GM20000 (cell line): ENCODE results near the gene TRIP6.
"Not testable (repeated sequence)": the region's sequence is repeated elsewhere in the genome, so short reads cannot be mapped to it uniquely, and the experiment has no call there.

Experiments used
- DNase-seq: peaks from one replicate; pipeline ENCODE4 v3.0.0; 2012; ENCODE audit warnings: low spot score
- TF ChIP-seq, protein P1 (sequence below): IDR thresholded peaks from 2 replicates; pipeline ENCODE4 v1.5.1; 2012; ENCODE audit warnings: mild to moderate bottlenecking, control low read depth; ENCODE audit errors: extremely low read depth, missing control alignments

Gene TRIP6

GRCh38 chr7:100847360-100847759 is 19.8 kb upstream of the TRIP6 start:
- TF ChIP-seq, protein P1, sequence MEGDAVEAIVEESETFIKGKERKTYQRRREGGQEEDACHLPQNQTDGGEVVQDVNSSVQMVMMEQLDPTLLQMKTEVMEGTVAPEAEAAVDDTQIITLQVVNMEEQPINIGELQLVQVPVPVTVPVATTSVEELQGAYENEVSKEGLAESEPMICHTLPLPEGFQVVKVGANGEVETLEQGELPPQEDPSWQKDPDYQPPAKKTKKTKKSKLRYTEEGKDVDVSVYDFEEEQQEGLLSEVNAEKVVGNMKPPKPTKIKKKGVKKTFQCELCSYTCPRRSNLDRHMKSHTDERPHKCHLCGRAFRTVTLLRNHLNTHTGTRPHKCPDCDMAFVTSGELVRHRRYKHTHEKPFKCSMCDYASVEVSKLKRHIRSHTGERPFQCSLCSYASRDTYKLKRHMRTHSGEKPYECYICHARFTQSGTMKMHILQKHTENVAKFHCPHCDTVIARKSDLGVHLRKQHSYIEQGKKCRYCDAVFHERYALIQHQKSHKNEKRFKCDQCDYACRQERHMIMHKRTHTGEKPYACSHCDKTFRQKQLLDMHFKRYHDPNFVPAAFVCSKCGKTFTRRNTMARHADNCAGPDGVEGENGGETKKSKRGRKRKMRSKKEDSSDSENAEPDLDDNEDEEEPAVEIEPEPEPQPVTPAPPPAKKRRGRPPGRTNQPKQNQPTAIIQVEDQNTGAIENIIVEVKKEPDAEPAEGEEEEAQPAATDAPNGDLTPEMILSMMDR: no peak
- no peak for DNase-seq

DNA sequence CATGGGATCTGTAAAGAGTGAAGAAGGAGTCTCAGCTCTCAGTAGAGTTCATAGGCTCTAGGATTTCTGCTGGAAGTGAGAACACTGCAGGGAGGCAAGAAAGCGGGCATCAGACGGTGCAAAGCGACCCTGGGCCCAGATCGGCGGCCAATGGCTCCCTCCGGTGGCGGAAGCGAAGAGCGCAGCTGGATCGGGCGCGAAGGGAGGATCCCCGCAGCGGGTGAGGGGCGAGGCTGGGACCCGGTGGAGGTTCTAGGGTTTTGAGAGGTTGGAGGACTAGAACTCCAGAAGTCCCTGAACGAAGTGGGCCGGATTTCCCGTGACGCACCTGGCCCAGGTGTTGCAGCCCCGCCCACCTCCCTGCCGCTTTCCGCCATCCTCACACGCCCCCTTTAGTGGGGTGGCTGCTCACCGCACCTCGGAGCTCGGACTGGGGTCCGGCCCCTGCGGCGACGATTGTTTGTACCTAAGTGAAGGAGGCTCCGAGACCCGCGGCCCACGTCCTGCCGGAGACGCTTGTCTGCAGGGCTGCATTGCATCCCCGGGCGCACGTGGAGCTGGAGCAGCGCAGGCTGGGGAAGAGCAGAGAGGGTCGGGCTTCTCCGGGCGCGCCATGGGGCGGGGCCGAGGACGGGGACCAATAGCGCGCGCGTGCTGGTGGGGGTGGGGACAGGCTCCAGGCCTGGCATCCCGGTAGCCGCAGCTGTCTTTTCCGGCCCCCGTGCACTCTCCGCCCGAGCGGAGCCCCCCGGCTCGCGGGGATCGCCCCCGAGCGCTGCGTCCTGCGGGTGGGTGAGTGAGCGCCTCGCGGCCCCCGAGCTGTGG is 14.9 kb upstream of the TRIP6 start, which contains the start of gene SLC12A9:
TSS of gene SLC12A9 (plus strand) at position 666 of the 825 bp plus-strand sequence. CDS start 1,485 bp downstream, outside the sequence.
- DNase-seq: peak; percentile 95

GRCh38 chr7:100854146-100854895 is 12.9 kb upstream of the TRIP6 start:
- DNase-seq: peak; percentile 20
- TF ChIP-seq, protein P1: no peak

More for the DNA sequence above, 14.9 kb upstream of the TRIP6 start, which contains the start of gene SLC12A9:
- TF ChIP-seq, protein P1: peak; percentile 93

GRCh38 chr7:100854899-100855298 is 12.3 kb upstream of the TRIP6 start:
- DNase-seq: not testable (repeated sequence)

DNA sequence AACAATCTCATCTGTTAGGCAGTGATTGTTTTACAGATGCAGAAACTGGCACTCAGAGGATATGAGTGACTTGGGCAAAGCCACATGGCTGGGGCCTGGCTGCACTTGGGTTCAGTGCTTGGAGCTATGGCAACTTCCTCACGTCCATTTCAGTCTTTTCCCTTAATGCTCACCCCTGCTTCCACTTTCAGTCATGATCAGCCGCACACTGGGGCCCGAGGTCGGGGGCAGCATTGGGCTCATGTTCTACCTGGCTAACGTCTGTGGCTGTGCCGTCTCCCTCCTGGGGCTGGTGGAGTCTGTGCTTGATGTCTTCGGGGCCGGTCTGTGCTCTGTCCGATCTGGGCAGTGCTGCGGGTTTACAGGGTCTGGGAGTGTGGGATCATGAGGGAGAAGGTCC is 11.7 kb upstream of the TRIP6 start:
- TF ChIP-seq, protein P1: no peak
- DNase-seq: no peak

DNA sequence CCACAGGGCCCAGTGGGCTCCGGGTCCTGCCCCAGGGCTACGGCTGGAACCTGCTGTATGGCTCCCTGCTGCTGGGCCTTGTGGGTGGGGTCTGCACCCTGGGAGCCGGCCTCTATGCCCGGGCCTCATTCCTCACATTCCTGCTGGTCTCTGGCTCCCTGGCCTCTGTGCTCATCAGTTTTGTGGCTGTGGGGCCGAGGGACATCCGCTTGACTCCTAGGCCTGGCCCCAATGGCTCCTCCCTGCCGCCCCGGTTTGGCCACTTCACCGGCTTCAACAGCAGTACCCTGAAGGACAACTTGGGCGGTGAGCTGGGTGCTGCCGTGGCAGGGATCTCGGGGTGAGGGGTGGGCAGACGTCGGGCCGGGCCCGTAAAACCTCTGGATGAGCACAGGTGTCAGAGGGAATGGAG is 10.3 kb upstream of the TRIP6 start:
- DNase-seq: no peak
- TF ChIP-seq, protein P1: no peak

DNA sequence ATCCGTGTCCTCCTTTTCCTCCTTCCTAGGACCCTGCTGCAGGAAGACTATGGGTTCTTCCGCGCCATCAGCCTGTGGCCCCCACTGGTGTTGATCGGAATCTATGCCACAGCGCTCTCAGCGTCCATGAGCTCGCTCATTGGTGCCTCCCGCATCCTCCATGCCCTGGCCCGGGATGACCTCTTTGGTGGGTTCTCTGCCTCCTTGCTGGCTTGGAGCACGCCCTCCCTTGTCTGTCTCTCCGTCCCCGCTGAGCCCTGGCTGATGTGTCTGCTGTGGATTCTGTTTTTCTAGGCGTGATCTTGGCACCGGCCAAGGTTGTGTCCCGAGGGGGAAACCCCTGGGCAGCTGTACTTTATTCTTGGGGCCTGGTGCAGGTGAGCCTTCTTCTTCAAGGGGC is 7.3 kb upstream of the TRIP6 start:
- DNase-seq: no peak
- TF ChIP-seq, protein P1: no peak
